ENCODE results near the gene PLEKHH1.

PLEKHH1 gene

GRCh38 chr14:67567654-67568053, 34.6 kb downstream of the PLEKHH1 start:
- no peak for DNase-seq (ENCODE audit: low read depth)

- no peak for DNase-seq (ENCODE audit: low read depth)
These were observed 36.0 kb downstream of the PLEKHH1 start for GRCh38 chr14:67569011-67569650.

- DNase-seq (ENCODE audit: low read depth) = no peak
These were observed 36.7 kb downstream of the PLEKHH1 start for GRCh38 chr14:67569651-67570290.

GRCh38 chr14:67570453-67570852, 37.4 kb downstream of the PLEKHH1 start:
- no peak for DNase-seq (ENCODE audit: low read depth)

- peak; percentile 20 for DNase-seq (ENCODE audit: low read depth)
These were observed 38.3 kb downstream of the PLEKHH1 start for GRCh38 chr14:67571275-67571990.

GRCh38 chr14:67571991-67572323, 38.9 kb downstream of the PLEKHH1 start:
- DNase-seq (ENCODE audit: low read depth) = no peak

GRCh38 chr14:67572608-67573007, 39.5 kb downstream of the PLEKHH1 start:
- no peak for DNase-seq (ENCODE audit: low read depth)

- no peak for DNase-seq (ENCODE audit: low read depth)
These were observed 40.3 kb downstream of the PLEKHH1 start for GRCh38 chr14:67573228-67574010.

- no peak for DNase-seq (ENCODE audit: low read depth)
These were observed 41.1 kb downstream of the PLEKHH1 start for GRCh38 chr14:67574156-67574555.

GRCh38 chr14:67574806-67575205, 41.7 kb downstream of the PLEKHH1 start:
- no peak for DNase-seq (ENCODE audit: low read depth)

GRCh38 chr14:67575684-67576083, 42.6 kb downstream of the PLEKHH1 start:
- DNase-seq (ENCODE audit: low read depth) = no peak

- no peak for DNase-seq (ENCODE audit: low read depth)
These were observed 43.3 kb downstream of the PLEKHH1 start for GRCh38 chr14:67576216-67576955.

GRCh38 chr14:67577181-67577808, 44.2 kb downstream of the PLEKHH1 start:
- DNase-seq (ENCODE audit: low read depth) = no peak

GRCh38 chr14:67577909-67578749, 45.0 kb downstream of the PLEKHH1 start:
- no peak for DNase-seq (ENCODE audit: low read depth)

- no peak for DNase-seq (ENCODE audit: low read depth)
These were observed 46.0 kb downstream of the PLEKHH1 start for GRCh38 chr14:67579040-67579439.

GRCh38 chr14:67579636-67580035, 46.5 kb downstream of the PLEKHH1 start:
- DNase-seq (ENCODE audit: low read depth) = no peak

- DNase-seq (ENCODE audit: low read depth) = no peak
These were observed 47.5 kb downstream of the PLEKHH1 start for GRCh38 chr14:67580336-67581171.

- DNase-seq (ENCODE audit: low read depth) = no peak
These were observed 48.6 kb downstream of the PLEKHH1 start for GRCh38 chr14:67581643-67582042.

- no peak for DNase-seq (ENCODE audit: low read depth)
These were observed 49.0 kb downstream of the PLEKHH1 start for GRCh38 chr14:67582061-67582460.

All from HS-5 (cell line).